Activated CD8-positive, alpha-beta memory T cell treated with anti-CD3 and anti-CD28 coated beads, Interleukin-2, amount 10 ng/mL, durations not matched to agents 7 days and 5 days (primary cell): ENCODE measurements around the gene CTNNA3. TPM values are rescaled to one million over a fixed set of nuclear protein-coding genes. Genes with fewer than 3 reads are reported as not detected.

Experiments
- ATAC-seq: fragments of 150-1000 bp; cut with Tn5 transposase; one replicate; pipeline ENCODE4 v1.10.0; 2021; ENCODE audit warnings: moderate library complexity
- CTCF ChIA-PET: fragments of 350-600 bp; sonication (Branson Sonifier 250); formaldehyde crosslinking; loops from one replicate; lab custom pipeline; 2021; ENCODE audit warnings: antibody characterized with exemption; lab: Charles Lee
- DNase-seq: peaks from one replicate; pipeline ENCODE4 v3.0.0-alpha.2; 2020
- H3K27ac Mint-ChIP-seq: one replicate; pipeline ENCODE4 v1.8.0; 2021; ENCODE audit warnings: mild to moderate bottlenecking, mixed read lengths
- H3K27me3 Mint-ChIP-seq: one replicate; pipeline ENCODE4 v1.8.0; 2021; ENCODE audit warnings: mixed read lengths
- H3K36me3 Mint-ChIP-seq: one replicate; pipeline ENCODE4 v1.8.0; 2021; ENCODE audit warnings: mild to moderate bottlenecking, mixed read lengths
- H3K4me1 Mint-ChIP-seq: one replicate; pipeline ENCODE4 v1.8.0; 2021; ENCODE audit warnings: mixed read lengths
- H3K4me3 Mint-ChIP-seq: one replicate; pipeline ENCODE4 v1.8.0; 2021; ENCODE audit warnings: mild to moderate bottlenecking, moderate library complexity, mixed read lengths
- H3K9me3 Mint-ChIP-seq: one replicate; pipeline ENCODE4 v1.8.0; 2022; ENCODE audit warnings: low read depth, mixed read lengths
- microRNA-seq: library from miRNA; unstranded; fragments of <30 nt; microRNA quantifications from one replicate; pipeline ENCODE4 v1.2.0, GENCODE V29; 2022
- total RNA-seq, 2 experiments: library from RNA; stranded (reverse); gene quantifications; one replicate each; pipeline ENCODE4 v1.2.3, GENCODE V29; 2021

The CTNNA3 gene
- total RNA-seq, 2 experiments from 2014 or later = 0.61 TPM; not detected in 1

- H3K27ac Mint-ChIP-seq = no peak overlapping the region
- DNase-seq (no peak), ATAC-seq (no peak)
- H3K9me3 Mint-ChIP-seq = peaks cover 4% of the 10 kb centered on the region
- H3K4me1 Mint-ChIP-seq = no peaks in the 10 kb centered on the region
- CTCF ChIA-PET = no interaction called here
- no peaks in the 10 kb centered on the region for H3K36me3 Mint-ChIP-seq
- H3K27me3 Mint-ChIP-seq = no peaks in the 10 kb centered on the region
- H3K4me3 Mint-ChIP-seq = no peak overlapping the region
Measured at GRCh38 chr10:65898055-65898454, 1797.9 kb downstream of the CTNNA3 start.

GRCh38 chr10:65894961-65895360, 1801.0 kb downstream of the CTNNA3 start:
- no peak overlapping the region for H3K4me3 Mint-ChIP-seq
- DNase-seq = no peak

GRCh38 chr10:65894379-65894778, 1801.6 kb downstream of the CTNNA3 start:
- Mint-ChIP-seq H3K4me3 (no peak overlapping the region), H3K4me1 (no peaks in the 10 kb centered on the region), H3K27ac (no peak overlapping the region), H3K36me3 (no peaks in the 10 kb centered on the region), H3K27me3 (no peaks in the 10 kb centered on the region), H3K9me3 (peaks cover 4% of the 10 kb centered on the region)
- CTCF ChIA-PET = no interaction called here
- ATAC-seq (no peak), DNase-seq (no peak)

More at GRCh38 chr10:65894961-65895360, 1801.0 kb downstream of the CTNNA3 start:
- no peaks in the 10 kb centered on the region for H3K27me3 Mint-ChIP-seq
- no peak for ATAC-seq
- no peaks in the 10 kb centered on the region for H3K4me1 Mint-ChIP-seq
- no peaks in the 10 kb centered on the region for H3K36me3 Mint-ChIP-seq
- CTCF ChIA-PET = no interaction called here
- H3K9me3 Mint-ChIP-seq = peaks cover 4% of the 10 kb centered on the region
- no peak overlapping the region for H3K27ac Mint-ChIP-seq

- CTCF ChIA-PET = no interaction called here
- DNase-seq (no peak), ATAC-seq (no peak)
- no peak overlapping the region for H3K27ac Mint-ChIP-seq
- no peaks in the 10 kb centered on the region for H3K27me3 Mint-ChIP-seq
- H3K4me3 Mint-ChIP-seq = no peak overlapping the region
- H3K9me3 Mint-ChIP-seq = peaks cover 4% of the 10 kb centered on the region
- no peaks in the 10 kb centered on the region for H3K36me3 Mint-ChIP-seq
- H3K4me1 Mint-ChIP-seq = no peaks in the 10 kb centered on the region
Measured at GRCh38 chr10:65893676-65894075, 1802.3 kb downstream of the CTNNA3 start.

- H3K36me3 Mint-ChIP-seq = no peaks in the 10 kb centered on the region
- no peak for DNase-seq
- peaks cover 7% of the 10 kb centered on the region for H3K9me3 Mint-ChIP-seq
- H3K27me3 Mint-ChIP-seq = no peaks in the 10 kb centered on the region
- ATAC-seq = no peak
- no peaks in the 10 kb centered on the region for H3K4me1 Mint-ChIP-seq
- no peak overlapping the region for H3K27ac Mint-ChIP-seq
- CTCF ChIA-PET = no interaction called here
- no peak overlapping the region for H3K4me3 Mint-ChIP-seq
Measured at GRCh38 chr10:65892284-65892683, 1803.7 kb downstream of the CTNNA3 start.

GRCh38 chr10:65891073-65891981, 1804.7 kb downstream of the CTNNA3 start:
- H3K4me1 Mint-ChIP-seq = no peaks in the 10 kb centered on the region
- no peaks in the 10 kb centered on the region for H3K27me3 Mint-ChIP-seq
- H3K27ac Mint-ChIP-seq = no peak overlapping the region
- H3K9me3 Mint-ChIP-seq = peaks cover 9% of the 10 kb centered on the region
- ATAC-seq (no peak), DNase-seq (no peak)
- CTCF ChIA-PET = no interaction called here
- H3K4me3 Mint-ChIP-seq = no peak overlapping the region
- no peaks in the 10 kb centered on the region for H3K36me3 Mint-ChIP-seq

GRCh38 chr10:65864529-65864928, 1831.5 kb downstream of the CTNNA3 start:
- CTCF ChIA-PET = no interaction called here
- Mint-ChIP-seq H3K27me3 (no peaks in the 10 kb centered on the region), H3K36me3 (no peaks in the 10 kb centered on the region), H3K4me1 (no peaks in the 10 kb centered on the region), H3K9me3 (peaks cover 2% of the 10 kb centered on the region), H3K4me3 (no peak overlapping the region), H3K27ac (no peak overlapping the region)
- ATAC-seq (no peak), DNase-seq (no peak)

- CTCF ChIA-PET = no interaction called here
- peaks cover 2% of the 10 kb centered on the region for H3K9me3 Mint-ChIP-seq
- H3K27me3 Mint-ChIP-seq = no peaks in the 10 kb centered on the region
- H3K36me3 Mint-ChIP-seq = no peaks in the 10 kb centered on the region
- H3K4me3 Mint-ChIP-seq = no peak overlapping the region
- DNase-seq (no peak), ATAC-seq (no peak)
- H3K4me1 Mint-ChIP-seq = no peaks in the 10 kb centered on the region
- H3K27ac Mint-ChIP-seq = no peak overlapping the region
Measured at GRCh38 chr10:65864036-65864435, 1832.0 kb downstream of the CTNNA3 start.

Small RNA genes within 50 kb of the gene (microRNA-seq; reads per million reads assigned to microRNA genes)
- gene MIR7151 = not detected

Other genes starting within 250 kb of the CTNNA3 start
- 10 to 100 TPM in 1 of 2 experiments, 1 to 10 TPM in 1; 8.8 to 40.8 TPM for gene DNAJC12, start 142.0 kb upstream of the CTNNA3 start, total RNA-seq
- 10 to 100 TPM; 20.7 to 23.4 TPM for gene SIRT1, start 188.5 kb upstream of the CTNNA3 start, total RNA-seq